Vagina (tissue), 2 donors: Measurements from ENCODE around the gene INTS15.

ENCODE experiments used
- CTCF ChIP-seq, 3 experiments: fragments of 450-650 bp in 2 of 3; fragments of 200-600 bp in 1 of 3; sonication (generic) in 1 of 3; IDR thresholded peaks; one replicate each; pipeline ENCODE4 v1.5.1; 2017 to 2019; ENCODE audit warnings: antibody characterized with exemption in 3 of 3, mild to moderate bottlenecking in 2 of 3, moderate library complexity in 2 of 3
- POLR2A ChIP-seq, 2 donors: fragments of 450-650 bp; IDR thresholded peaks; one replicate each; pipeline ENCODE4 v1.6.1; 2017; ENCODE audit warnings: antibody characterized with exemption in 2 of 2, mild to moderate bottlenecking in 2 of 2, moderate library complexity in 2 of 2
- POLR2AphosphoS5 ChIP-seq, 2 donors: sonication (generic); formaldehyde crosslinking; IDR thresholded peaks; one replicate each; pipeline ENCODE4 v1.9.0; 2017; ENCODE audit warnings: antibody characterized with exemption in 2 of 2, mild to moderate bottlenecking in 2 of 2, low read depth in 1 of 2; ENCODE audit not compliant: insufficient read depth in 1 of 2

- TF ChIP-seq POLR2AphosphoS5 (IDR thresholded peaks at IDR 0.05; ENCODE audit: insufficient read depth in 1 of 2, low read depth in 1 of 2) (no peak), POLR2A (IDR thresholded peaks at IDR 0.05) (no peak), CTCF (IDR thresholded peaks at IDR 0.05) (no peak)
Measured at GRCh38 chr7:6655636-6656385, 66.0 kb downstream of the INTS15 start.
